NK-92 treated with Interleukin-12 subunit alpha and Interleukin-12 subunit beta, amount 100 ng/mL, for 24 hours (cell line): Measurements from ENCODE around the gene FNIP2.

Source experiments
- DNase-seq: peaks from one replicate; lab custom pipeline; 2025; lab: John Stamatoyannopoulos, UW

FNIP2 gene

DNA sequence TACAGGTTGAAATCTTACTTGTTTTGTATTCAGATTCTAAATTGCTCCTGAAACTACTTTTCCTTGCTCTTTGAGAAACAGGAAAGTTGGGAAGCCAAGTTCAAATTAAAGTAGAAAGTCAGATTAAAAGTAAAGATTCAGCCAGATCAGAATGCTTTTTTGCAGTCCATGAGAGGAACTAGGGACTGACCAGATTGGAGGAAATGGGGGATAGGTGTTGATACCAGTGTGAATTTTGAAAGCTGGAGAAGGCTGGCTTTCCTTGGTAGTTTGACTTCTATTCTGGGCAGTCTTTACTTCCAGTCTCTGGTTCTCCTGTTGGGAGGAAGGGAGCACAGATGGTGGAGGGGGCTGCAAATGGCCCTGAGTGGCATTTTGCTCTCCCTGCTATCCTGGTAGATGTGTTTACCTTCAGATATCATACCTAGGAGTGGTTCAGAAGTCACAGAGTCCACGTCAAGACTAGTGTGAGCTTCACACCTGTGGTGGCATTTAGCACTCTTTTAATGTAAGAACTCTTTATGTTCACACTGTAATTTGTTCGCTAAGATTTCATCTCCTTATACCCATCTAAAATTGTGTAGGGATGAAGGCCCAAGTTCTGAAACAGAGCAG is 68.8 kb downstream of the FNIP2 start:
- DNase-seq, result no peak

- DNase-seq, result no peak
Measured at GRCh38 chr4:158840131-158840530, 71.3 kb downstream of the FNIP2 start.

- DNase-seq, result no peak
Measured at GRCh38 chr4:158841540-158841939, 72.7 kb downstream of the FNIP2 start.

DNA sequence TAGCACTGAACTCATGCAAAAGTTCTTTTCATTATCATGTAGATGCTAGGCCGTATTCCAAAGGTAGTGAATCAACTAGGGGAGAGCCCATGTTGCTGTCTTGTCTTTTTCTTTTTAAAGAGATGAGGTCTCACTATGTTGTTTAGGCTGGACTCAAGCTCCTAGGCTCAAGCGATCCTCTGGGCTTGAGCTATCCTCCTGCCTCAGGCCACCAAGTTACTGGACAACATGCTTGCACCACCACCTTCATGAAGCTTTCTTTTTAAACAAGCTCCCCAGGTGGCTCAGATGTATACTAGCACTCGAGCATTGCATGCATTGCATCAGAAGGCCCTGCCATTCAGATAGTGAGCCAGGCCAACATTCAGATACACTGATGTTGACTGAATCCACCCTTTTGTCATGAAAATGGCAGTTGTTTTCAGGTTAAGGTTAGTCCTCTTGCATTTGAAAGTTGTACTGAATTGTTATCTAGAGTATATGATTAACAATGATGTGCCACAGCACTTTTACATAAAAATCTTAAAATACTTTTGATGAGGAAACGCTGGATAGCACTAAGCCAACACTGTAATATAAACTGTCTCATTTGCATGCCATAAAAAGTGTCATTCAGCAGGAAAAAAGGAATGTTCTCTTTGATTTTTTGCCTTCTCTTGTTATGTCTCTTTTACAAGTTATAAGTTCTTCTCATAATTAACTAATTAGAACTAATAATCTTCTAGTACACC is 76.7 kb downstream of the FNIP2 start:
- DNase-seq, result no peak

- no peak for DNase-seq
Measured at GRCh38 chr4:158847535-158847934, 78.7 kb downstream of the FNIP2 start.

DNA sequence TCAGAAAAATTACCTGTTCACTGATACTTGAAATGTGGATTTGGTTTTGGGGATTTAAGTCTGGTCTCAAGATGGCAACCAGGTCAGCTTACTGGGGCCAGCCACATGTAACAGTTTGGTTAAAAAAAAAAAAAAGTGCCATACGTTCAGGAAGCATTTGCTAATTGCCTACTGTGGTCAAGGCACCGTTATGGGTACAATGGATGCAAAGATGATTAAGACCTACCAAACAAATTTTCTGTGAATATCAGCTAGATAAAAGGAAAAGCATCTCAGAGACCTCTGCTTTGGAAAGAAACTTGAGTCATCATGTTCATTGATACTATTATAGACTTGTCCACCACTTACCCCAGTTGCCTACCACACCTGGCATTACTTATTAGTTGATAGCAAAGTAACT is 80.9 kb downstream of the FNIP2 start:
- DNase-seq, result no peak

DNA sequence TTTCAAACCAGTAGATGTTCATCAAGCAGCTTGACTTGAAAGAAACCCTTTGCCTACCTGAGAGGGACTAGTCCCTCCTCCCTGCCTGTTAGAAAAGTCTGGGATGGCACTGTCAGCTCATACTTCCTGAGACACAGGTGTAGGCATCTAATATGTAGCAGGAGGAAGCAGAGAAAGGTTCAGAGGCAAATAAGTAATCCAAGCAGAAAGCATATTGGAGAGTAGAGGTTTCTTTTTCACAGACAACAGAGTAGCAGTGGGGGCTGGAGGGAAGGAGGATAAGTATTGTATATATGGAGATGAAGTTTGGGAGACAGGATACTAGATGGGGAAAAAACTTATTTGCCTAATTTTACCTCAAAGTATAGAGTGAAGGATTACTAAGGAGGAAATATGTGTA is 81.5 kb downstream of the FNIP2 start:
- no peak for DNase-seq

DNA sequence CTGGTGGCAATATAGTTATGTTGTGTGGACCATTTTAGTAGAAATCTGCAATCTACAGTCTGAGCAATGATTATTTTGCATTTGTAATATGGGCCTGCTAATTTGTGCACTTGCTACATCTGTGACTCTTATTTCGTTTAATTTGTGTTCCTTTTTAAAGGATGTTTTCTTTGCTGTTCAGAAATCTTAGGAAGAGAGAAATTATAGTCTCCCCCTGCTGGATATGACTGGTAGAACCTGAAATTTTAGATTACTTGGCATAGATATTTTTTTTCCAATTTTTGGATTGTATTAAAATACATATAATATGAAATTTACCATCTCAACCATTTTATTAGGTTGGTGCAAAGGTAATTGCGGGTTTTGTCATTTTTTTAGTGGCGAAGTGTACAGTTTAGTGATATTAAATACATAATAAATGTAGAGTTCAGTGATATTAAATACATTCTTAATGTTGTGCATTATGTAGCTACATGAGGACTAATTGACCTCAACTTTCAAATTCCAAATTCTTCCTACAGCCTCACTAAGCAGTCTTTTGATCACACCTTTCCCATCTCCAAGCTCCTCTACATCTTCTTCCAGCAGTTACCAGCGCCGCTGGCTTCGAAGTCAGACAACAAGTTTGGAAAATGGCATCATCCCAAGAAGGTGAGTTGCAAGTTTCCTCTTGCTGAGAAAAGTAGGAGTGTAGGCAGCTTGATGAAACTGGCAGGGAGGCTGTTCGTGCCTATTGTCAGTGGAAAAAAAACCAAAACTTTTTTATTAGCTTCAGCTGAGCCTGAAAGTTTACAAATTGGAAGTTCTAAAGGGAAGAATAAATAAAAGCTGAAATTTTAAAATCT is 82.2 kb downstream of the FNIP2 start:
- no peak for DNase-seq

DNA sequence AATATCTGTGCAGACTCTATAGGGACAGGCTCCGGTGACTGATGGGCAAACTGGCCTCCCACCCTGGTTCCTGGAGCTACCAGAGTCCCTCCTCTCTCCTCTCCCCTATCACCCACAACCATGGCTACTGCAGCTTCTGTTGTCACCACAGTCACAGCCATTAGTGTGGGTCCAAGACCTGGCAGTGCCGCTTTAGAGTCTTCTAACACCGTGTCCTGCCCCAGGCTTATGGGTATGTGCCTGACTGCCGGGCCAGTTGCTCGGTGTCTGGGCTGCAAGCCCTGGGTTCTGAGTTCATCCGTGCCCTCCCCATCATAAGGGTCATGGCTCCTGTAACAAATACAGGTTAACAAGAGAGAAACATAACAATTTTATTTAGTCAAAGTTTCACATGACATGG is 85.4 kb downstream of the FNIP2 start:
- DNase-seq, result no peak

GRCh38 chr4:158856852-158857251 is 88.0 kb downstream of the FNIP2 start:
- DNase-seq, result no peak

DNA sequence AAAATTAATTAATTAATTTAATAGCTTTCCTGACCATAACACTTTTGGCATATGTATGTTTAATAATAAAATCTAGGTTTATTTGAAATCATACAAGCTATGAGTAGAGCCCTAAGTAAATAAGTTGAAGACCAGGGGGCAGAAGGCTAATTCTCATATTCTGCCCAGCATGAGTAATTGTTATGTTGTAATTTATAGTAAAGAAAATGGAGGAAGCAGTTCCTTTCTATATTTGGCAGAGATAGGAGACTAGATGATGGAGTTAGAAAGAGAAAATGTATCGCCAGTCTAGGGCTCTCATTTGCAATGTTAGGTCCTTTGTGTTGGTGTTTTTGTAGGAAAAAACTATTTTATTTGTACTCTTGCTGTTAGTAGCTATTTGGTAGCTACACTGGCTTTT is 89.1 kb downstream of the FNIP2 start:
- DNase-seq, result no peak

- no peak for DNase-seq
Measured at GRCh38 chr4:158858410-158859199, 89.8 kb downstream of the FNIP2 start.

GRCh38 chr4:158859661-158860060 is 90.8 kb downstream of the FNIP2 start:
- no peak for DNase-seq

GRCh38 chr4:158860856-158861255 is 92.0 kb downstream of the FNIP2 start:
- DNase-seq, result no peak

- DNase-seq, result no peak
Measured at GRCh38 chr4:158861281-158861680, 92.5 kb downstream of the FNIP2 start.

- no peak for DNase-seq
Measured at GRCh38 chr4:158861766-158862165, 92.9 kb downstream of the FNIP2 start.

DNA sequence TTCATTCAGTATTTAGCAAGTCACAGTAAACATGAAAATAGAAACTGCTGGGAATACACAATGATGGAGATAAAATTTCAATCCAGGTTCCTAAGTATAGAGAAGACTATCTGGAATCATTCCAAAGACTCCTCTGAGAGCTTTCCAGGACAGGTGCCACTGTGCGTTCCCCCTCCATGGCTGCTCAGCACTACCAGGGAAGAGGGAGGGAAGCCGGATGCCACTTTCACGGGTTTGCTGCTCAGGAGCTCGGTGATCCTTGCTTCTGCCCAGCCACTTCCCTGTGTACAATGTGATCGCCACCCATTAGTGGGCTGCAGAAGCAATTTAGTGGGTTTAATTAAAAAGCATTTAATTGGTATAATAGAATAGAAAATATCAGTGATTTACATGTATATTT is 94.5 kb downstream of the FNIP2 start:
- no peak for DNase-seq

DNA sequence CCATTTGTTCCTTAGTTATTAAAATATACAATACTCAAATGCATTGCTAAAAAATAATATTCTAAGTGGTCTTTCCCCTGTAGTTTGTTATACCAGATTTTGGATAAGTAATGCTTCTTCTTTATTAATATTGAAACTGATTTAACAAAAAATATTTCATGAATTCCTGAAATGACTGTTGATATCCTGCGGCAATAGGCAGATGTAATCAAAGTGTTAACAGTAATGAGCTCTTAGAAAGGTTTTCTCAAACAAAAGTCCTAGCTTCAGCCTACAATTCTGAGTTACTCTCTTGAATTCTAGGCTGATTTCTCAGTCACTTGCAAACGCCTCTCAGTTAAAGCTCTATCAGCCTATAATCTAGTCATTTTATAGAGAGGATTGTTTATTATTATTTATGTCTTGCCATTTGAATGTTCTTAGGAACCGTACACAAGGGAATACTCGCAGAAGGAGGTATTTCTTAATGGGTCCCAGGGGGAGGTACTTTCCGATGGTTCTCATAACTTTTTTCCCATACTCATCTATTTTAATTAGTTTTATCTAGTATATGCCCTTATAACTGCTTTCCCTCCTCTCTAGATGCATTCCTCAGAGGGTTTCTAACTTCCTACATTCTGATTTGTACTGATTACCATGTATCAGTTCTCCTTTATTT is 96.8 kb downstream of the FNIP2 start:
- no peak for DNase-seq

- DNase-seq, result no peak
Measured at GRCh38 chr4:158869001-158869400, 100.2 kb downstream of the FNIP2 start.

- no peak for DNase-seq
Measured at GRCh38 chr4:158869761-158870160, 100.9 kb downstream of the FNIP2 start.

DNA sequence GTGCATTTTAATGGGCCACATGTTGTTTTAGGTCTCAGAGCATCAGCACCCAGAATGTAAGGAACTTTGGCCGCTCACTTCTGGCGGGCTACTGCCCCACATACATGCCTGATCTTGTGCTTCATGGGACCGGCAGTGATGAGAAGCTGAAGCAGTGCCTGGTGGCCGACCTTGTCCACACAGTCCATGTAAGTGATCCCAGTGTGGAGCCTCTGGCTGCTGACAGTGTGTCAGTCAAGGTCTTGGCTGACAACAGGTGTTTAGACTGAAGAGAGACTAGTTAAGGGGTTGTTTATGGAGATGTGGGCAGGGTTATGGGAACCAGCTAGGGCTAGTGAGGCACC is 101.4 kb downstream of the FNIP2 start:
- no peak for DNase-seq
